ENCODE data around the gene CACNA1H.
"Not testable (repeated sequence)": the region's sequence is repeated elsewhere in the genome, so short reads cannot be mapped to it uniquely, and the experiment has no call there.

The CACNA1H gene

DNA sequence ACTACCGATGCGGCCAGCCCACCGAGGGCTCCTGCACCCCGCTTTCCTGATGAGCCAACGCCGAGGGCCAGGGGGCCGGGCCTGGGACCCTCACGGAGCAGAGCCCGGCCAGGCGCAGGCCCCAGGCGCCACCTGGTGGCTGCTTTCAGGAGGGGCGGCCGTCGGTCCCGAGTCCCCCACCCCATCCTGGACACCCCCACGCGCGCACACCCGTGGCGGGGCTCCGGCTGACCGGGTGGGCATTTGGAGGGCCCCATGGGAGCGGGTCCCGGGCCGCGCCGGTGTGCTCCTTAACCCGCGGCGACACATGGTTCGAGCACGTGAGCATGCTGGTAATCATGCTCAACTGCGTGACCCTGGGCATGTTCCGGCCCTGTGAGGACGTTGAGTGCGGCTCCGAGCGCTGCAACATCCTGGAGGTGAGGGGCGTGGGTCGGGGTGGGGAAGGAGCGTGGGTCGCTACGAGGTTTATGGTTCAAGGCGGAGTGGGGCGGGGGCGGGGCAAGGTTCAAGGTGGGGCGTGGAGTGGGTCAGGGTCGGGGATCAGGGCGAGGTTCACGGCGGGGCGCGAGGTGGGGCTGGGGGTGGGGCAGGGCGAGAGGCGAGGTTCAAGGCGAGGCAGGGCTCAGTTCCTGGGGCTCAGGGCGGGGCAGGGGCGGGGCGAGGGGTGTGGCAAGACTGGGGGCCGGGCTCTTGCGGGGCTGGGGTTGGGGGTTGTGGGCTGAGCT lies 41.9 kb downstream of the CACNA1H start:
- peak; percentile 5 for DNase-seq

DNA sequence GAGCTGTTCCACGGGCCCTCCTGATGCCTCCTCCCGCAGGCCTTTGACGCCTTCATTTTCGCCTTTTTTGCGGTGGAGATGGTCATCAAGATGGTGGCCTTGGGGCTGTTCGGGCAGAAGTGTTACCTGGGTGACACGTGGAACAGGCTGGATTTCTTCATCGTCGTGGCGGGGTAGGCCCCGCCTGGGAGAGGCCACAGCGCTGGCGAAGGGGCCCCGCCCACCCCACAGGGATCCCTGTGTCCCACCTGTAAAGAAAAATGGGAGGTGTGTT lies 42.4 kb downstream of the CACNA1H start:
- DNase-seq, result no peak

DNA sequence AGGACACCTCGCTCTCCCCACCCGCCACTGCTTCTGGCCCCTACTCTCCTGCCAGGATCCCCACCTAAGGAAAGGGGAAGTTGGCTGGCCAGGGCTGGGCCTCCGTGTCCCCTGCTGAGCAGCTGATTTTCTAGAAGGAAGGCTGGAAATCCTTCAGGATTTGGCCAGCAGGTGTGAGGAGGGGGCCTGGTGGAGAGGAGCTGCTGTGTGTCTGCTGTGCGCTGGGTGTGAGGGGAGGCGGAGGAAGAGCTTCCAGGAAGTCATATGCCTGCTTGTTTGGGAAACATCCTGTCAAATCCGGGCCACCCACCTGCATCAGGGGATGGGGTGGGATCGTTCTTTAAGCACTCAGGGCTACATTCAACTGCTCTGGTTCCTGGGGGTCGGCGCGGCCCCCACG lies 43.6 kb downstream of the CACNA1H start:
- no peak for DNase-seq

DNA sequence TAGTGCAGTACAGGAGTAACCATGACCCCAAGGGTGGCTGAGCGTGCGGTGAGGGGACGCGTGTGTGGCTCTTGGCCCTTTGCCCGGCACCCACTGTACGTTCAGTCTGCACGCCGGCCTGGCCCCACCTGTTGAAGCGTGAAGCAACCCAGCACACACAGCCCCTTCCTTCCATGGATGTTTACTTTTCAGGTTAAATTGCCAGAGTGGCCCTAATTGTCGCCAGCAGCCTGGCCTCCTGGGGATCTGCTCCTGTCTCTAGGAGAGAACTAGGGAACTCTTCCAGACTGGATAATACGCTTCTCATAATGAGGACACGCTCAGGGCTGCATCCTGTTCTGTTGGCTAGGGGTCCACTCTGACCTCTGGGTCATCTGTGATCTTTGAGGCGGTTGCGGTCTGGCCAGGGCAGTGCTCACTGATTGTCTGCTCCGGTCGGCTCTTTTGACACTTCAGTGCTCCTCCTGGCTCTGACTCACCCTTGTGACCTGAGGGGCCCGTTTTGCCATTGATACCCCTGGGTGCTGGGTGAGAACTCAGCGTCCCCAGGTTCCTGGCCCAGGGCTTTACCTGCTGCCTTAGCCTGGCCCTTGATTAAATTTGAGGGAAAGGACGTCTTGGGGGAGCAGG lies 44.4 kb downstream of the CACNA1H start:
- no peak for DNase-seq

DNA sequence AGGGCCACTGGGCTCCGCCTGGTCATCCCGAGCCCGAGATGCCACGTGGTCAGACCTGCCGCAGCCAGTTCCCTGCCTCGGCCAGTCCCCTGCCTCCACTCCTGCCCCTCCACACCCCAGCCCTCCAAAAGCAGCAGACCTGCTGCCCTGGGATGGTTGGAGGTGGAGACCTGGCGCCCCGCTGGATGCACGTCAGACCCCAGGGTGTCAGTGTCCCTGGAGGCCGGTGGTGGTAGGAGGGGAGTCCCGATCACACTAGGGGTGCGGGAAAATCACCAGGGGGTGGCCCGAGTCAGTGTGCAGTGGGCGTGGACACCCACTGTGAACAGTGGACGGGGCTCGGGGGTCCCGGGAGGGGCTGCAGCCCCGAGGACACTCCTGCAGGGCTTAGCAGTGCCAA lies 45.3 kb downstream of the CACNA1H start:
- DNase-seq, result no peak

DNA sequence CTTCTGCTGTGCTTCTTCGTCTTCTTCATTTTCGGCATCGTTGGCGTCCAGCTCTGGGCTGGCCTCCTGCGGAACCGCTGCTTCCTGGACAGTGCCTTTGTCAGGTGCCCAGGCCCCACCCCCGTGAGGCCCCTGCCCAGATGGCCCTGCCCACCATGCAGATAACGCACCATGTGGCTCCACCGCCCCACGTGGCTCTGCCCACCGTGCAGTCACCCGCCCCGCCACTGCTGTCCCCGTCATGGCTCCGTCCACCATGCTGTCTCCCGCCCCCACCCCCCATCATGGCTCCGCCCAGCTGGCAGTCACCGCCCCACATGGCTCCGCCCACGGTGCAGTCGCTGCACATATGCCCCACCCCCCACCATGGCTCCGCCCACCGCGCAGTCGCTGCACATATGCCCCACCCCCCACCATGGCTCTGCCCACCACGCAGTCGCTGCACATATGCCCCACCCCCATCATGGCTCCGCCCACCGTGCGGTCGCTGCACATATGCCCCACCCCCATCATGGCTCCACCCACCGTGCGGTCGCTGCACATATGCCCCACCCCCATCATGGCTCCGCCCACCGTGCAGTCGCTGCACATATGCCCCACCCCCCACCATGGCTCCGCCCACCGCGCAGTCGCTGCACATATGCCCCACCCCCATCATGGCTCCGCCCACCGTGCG lies 45.9 kb downstream of the CACNA1H start:
- not testable (repeated sequence) for DNase-seq

DNA sequence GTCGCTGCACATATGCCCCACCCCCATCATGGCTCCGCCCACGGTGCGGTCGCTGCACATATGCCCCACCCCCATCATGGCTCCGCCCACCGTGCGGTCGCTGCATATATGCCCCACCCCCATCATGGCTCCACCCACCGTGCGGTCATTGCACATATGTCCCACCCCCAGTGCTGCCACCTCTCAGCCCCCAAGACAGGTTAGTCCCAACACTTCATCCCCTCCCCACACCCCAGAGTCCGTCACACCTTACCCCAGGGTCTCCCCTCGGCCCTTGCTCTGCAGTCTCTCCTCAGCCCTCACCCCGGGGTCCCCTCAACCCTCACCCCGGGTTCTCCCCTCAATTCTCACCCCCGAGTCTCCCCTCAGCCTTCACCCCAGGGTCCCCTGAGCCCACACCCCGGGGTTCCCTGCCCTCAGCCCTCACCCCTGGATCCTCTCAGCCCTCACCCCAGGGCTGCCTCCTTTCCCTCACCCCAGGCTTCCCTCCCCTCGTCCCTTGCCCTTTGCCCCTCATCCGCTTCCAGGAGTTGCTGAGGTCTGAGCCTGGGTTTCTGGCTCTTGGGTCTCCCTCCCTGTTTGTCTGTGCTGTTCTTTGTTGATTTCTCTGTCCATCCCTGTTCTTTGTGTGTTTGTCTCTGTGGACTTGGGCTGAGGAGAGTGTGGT lies 46.6 kb downstream of the CACNA1H start:
- DNase-seq, result no peak

DNA sequence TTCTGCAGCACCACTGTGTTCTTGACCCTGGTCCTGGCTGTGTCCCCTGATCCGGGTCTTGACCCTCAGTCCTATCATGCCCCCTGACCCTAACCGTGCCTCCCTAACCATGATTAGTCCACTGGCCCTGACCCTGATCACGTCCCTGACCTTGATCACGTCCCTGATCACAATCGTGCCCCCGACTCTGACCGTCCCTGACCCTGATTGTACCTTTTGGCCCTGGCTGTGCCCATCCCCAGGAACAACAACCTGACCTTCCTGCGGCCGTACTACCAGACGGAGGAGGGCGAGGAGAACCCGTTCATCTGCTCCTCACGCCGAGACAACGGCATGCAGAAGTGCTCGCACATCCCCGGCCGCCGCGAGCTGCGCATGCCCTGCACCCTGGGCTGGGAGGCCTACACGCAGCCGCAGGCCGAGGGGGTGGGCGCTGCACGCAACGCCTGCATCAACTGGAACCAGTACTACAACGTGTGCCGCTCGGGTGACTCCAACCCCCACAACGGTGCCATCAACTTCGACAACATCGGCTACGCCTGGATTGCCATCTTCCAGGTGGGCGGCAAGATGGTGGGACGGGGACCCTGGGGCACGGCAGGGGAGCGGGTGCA lies 47.2 kb downstream of the CACNA1H start:
- DNase-seq, result no peak

DNA sequence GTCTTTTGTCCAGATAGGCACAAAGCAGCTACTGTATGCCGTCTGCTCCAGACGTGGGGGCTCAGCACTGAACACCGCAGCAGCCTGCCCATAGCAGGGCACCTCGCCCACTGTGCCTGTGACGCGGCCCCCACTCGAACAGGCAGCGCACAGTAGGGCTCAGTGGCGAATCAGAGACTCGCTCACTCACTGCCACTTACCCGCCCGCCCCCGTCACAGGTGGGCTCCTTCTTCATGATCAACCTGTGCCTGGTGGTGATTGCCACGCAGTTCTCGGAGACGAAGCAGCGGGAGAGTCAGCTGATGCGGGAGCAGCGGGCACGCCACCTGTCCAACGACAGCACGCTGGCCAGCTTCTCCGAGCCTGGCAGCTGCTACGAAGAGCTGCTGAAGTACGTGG lies 48.5 kb downstream of the CACNA1H start:
- DNase-seq, result no peak

DNA sequence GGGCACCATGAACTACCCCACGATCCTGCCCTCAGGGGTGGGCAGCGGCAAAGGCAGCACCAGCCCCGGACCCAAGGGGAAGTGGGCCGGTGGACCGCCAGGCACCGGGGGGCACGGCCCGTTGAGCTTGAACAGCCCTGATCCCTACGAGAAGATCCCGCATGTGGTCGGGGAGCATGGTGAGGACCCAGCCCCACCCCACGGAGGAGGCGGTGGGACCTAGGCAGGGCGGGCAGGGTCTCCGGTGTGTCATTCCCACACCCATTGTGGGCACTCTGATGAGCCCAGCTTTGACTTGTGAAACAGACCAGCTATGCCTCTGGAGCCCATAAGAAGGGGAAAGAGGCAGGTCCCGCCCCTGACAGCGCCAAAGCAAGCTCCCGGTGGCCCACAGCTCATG lies 49.4 kb downstream of the CACNA1H start:
- no peak for DNase-seq

DNA sequence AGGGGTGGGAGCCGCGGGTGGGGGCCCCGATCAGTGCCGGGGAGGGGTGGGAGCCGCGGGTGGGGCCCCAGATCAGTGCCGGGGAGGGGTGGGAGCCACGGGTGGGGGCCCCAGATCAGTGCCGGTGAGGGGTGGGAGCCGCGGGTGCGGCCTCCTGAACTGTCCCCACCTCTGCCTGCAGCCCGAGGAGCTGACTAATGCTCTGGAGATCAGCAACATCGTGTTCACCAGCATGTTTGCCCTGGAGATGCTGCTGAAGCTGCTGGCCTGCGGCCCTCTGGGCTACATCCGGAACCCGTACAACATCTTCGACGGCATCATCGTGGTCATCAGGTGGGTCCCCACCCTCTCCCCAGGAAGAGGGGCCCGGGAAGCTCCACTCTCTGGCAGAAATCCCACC lies 52.0 kb downstream of the CACNA1H start:
- DNase-seq, result no peak

DNA sequence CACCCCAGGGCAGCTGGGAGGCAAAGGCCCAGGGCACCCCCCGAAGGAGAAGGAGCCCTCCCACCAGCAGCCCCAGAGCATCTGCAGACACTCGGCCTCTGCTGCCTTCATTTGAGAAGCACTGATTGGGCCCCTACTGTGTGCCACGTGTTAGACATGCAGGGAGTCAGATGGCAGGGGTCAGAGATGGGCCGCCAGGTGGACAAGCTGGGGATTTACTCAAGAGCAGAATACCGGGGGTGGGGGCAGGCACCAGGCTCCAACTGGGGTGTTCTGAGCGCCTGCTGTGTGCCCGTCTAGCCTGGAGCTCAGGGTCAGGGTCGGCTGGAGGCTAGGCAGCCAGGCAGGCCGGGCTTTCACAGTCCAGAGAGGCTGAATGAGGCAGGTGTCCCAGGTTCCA lies 53.4 kb downstream of the CACNA1H start:
- DNase-seq, result no peak

DNA sequence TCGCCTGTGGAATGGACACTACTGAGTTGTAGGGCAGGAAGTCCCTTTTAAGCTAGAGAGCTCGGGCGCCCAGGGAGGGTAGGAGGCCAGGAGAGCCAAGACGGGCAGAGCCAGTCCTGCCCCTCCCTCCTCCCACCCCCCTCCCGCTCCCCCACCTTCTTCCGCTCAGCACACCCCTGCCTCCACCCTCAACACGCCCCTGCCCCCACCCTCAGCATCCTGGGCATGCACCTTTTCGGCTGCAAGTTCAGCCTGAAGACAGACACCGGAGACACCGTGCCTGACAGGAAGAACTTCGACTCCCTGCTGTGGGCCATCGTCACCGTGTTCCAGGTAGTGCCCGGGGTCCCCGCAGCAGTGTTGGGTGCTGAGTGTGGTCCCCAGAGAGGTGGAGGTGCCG lies 53.9 kb downstream of the CACNA1H start:
- no peak for DNase-seq

DNA sequence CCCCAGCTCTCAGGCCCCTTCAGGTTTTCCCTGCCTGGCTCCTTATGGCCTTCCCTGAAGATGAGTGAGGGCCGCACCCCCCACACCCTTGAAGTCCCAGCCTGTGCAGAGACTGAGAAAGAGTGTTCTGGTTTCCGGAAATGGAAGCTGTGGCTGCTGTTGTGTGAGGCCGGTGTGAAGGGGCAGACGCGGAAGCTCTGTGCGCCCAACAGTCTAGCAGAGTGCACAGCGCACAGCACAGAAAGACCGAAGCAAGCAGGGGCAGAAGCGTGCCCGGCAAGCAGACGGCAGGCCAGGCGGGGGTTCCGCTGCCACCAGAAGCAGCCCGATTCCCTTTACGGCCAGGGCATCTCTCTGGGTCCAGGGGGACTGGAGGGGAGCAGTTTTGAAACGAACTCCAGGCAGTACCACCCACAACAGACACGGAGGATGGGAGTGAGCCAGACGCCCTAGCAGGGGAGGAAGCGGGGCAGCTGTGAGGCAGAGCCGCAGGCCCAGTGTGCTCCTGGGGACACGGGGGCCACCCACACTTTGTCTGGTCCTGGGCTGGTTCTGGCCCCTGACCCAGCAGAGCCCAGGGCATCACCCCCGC lies 55.4 kb downstream of the CACNA1H start:
- DNase-seq, result no peak

DNA sequence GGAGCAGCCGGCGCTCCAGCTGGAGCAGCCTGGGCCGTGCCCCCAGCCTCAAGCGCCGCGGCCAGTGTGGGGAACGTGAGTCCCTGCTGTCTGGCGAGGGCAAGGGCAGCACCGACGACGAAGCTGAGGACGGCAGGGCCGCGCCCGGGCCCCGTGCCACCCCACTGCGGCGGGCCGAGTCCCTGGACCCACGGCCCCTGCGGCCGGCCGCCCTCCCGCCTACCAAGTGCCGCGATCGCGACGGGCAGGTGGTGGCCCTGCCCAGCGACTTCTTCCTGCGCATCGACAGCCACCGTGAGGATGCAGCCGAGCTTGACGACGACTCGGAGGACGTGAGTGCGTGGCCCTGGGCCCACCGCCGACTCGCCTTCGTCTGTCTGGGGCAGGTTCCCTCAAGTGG lies 56.2 kb downstream of the CACNA1H start:
- DNase-seq, result no peak

DNA sequence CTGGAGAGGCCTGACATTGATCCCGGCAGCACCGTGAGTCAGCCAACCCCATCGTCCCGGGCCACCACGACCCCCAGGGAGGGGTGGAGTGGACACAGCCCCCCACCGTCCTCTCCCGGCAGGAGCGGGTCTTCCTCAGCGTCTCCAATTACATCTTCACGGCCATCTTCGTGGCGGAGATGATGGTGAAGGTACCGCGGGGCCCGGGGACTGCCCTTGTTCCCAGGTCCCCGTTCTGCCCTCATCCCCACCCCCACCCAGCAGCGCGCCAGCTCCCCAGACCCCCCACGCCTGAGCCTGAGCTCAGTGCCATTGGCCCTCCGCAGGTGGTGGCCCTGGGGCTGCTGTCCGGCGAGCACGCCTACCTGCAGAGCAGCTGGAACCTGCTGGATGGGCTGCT lies 57.6 kb downstream of the CACNA1H start:
- no peak for DNase-seq

DNA sequence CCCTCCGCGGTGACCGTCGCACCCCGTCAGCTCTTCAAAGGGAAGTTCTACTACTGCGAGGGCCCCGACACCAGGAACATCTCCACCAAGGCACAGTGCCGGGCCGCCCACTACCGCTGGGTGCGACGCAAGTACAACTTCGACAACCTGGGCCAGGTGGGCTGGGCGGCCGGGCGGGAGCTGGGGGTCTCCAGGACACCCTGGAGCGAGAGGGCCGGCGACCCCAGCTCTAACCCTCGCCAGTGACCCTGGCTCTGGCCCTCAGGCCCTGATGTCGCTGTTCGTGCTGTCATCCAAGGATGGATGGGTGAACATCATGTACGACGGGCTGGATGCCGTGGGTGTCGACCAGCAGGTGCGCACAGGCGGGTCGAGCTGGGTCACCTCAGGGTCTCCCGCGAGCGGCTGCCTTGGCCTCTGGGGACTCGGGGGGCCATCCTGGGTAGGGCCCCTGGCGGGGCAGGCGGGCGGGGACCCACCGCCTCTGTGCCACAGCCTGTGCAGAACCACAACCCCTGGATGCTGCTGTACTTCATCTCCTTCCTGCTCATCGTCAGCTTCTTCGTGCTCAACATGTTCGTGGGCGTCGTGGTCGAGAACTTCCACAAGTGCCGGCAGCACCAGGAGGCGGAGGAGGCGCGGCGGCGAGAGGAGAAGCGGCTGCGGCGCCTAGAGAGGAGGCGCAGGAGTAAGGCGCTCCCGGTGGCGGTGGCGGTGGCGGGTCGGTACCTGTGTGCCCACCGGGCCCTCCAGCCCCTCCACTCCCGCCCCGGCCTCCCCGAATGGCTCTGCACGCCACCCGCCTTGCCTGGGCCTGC lies 58.8 kb downstream of the CACNA1H start:
- no peak for DNase-seq

DNA sequence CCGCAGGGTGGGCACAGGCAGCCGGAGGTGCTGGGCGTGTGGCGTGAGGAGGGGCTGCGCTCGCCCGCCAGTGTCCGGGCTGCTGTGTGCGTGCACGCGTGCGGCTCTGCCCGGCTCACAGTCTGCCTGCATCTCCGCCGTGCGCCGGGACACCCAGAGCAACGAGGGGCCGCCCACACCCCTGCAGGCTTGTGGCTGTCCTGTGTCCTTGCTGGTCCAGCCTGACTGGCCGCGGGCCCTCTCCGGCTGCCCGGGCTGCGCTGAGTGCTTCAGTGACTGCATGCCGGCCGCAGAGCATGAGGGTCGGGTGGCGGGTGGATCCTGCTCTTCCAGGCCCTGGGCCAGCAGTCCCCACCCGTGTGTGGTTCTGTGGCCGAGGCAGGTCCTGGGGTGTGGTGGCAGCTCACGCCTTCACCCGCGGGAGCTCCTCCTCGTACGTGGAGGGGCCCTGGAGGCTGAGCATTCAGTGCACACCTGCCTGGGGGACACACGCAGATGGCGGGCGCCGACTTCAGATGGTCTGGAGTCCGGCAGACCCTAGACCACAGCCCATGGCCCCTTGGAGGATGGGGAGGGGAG lies 59.8 kb downstream of the CACNA1H start:
- DNase-seq, result no peak

DNA sequence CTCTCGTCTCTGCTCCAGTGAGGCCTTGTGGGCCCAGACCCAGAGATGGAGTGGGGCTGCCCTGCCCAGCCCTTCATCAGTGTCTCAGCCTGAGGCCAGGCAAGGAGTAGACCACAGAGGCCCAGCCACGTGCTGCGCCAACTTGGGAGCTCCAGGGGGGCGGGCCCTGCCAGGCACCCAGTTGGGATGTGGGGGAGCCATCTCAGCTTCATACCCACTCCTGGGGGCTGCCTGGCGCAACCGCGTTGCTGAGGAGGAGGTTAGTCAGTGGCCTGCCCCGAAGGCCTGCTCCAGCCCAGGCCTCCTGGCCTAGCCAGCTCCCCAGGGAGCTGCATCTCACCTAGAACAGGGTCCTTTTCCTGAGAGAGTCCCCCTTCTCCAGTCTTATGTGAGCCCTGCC lies 60.3 kb downstream of the CACNA1H start:
- DNase-seq, result no peak

DNA sequence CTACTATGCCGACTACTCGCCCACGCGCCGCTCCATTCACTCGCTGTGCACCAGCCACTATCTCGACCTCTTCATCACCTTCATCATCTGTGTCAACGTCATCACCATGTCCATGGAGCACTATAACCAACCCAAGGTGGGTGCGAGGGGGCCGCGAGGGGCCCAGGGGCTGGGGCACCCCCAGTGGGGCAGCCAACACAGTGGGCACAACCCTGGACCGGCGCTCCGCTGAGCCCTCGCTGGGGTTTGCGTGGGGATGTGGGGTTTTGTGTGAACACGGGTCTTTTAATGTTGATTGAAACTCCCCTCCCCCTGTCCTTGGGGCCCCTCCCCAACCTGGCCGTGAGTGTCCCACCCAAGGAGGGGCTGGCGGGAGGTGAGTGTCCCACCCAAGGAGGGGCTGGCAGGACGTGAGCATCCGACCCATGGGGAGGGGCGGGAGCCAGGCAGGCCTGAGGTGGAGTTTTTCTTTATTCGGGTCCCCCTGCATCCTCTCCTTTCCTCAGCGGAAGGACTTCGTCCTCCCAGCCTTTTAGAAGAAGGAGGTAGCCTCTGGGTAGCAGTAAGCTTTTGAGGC lies 61.0 kb downstream of the CACNA1H start:
- no peak for DNase-seq

DNA sequence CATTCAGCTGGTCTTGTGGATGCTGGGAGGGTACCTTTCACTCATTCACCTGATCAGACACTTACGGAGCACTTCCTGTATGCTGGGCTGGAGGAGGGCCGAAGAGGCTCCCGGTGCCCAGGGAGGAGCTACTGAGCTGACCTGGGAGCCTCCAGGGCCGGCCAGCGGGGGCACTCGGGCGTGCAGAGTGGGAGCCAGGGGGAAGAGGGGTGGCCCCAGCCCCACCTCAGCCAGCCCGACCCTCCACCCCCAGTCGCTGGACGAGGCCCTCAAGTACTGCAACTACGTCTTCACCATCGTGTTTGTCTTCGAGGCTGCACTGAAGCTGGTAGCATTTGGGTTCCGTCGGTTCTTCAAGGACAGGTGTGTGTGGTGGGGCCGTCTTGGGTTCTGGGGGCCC lies 61.8 kb downstream of the CACNA1H start:
- DNase-seq, result no peak

Data from activated naive CD4-positive, alpha-beta T cell treated with Interleukin-2 at 50 U/mL for 16 hours (primary cell).